Glutamatergic neuron (in vitro differentiated cells): ENCODE measurements around the gene ADARB1. TPM values are rescaled to one million over a fixed set of nuclear protein-coding genes. Genes with fewer than 3 reads are reported as not detected.

ENCODE experiments used
- DNase-seq: peaks from one replicate; pipeline ENCODE4 v3.0.0; 2022
- H3K27ac Mint-ChIP-seq: one replicate; pipeline ENCODE4 v1.8.0; 2020; ENCODE audit warnings: mild to moderate bottlenecking, mixed read lengths, inconsistent platforms; ENCODE audit not compliant: unreplicated experiment
- H3K27me3 Mint-ChIP-seq: one replicate; pipeline ENCODE4 v1.8.0; 2020; ENCODE audit warnings: mild to moderate bottlenecking, moderate library complexity, mixed read lengths, inconsistent platforms; ENCODE audit not compliant: unreplicated experiment
- H3K36me3 Mint-ChIP-seq: one replicate; pipeline ENCODE4 v1.8.0; 2020; ENCODE audit warnings: mild to moderate bottlenecking, mixed read lengths, inconsistent platforms; ENCODE audit not compliant: unreplicated experiment
- H3K4me1 Mint-ChIP-seq: one replicate; pipeline ENCODE4 v1.8.0; 2020; ENCODE audit warnings: mild to moderate bottlenecking, low read depth, mixed read lengths, inconsistent platforms; ENCODE audit not compliant: unreplicated experiment
- H3K4me3 Mint-ChIP-seq: one replicate; pipeline ENCODE4 v1.8.0; 2020; ENCODE audit warnings: mild to moderate bottlenecking, mixed read lengths, inconsistent platforms; ENCODE audit not compliant: unreplicated experiment
- H3K9me3 Mint-ChIP-seq: one replicate; pipeline ENCODE4 v1.8.0; 2020; ENCODE audit warnings: mild to moderate bottlenecking, moderate library complexity, mixed read lengths, inconsistent platforms; ENCODE audit not compliant: unreplicated experiment
- total RNA-seq: library from RNA; stranded (reverse); fragmentation: NEBNext Ultra II Directional; extraction: Animal tissue kit (Norgen Biotek cat#: 25700); gene quantifications from one replicate; pipeline ENCODE4 v1.2.1, GENCODE V29; 2021; ENCODE audit not compliant: unreplicated experiment
- TF ChIP-seq, protein P1 (sequence below): fragments of 200-600 bp; sonication (generic); IDR thresholded peaks from one replicate; pipeline ENCODE4 v1.5.0; 2021; ENCODE audit not compliant: partially characterized antibody, unreplicated experiment

ADARB1 gene
- total RNA-seq, 1 donor from 2014 or later = 49.2 TPM

DNA sequence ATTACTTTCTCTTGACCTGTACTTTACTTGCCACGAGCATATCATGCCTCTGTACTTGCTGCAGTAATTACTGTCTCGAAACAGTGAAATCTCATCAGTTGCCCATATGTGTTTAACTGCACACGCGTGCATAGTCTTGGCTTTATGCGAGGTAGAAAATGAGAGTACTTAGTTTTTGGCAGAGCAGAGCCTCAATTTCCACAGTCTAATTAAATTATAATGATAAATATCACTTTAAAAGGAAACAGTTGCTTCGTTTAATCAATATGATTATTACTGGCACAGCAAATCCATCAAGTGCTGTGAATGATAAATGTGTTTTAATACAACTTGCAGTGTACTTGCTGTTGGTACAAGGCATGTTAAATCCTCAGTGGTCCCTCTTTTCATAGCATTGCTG is 47.6 kb downstream of the ADARB1 start:
- Mint-ChIP-seq H3K36me3 (no peaks in the 10 kb centered on the region), H3K9me3 (peaks cover 4% of the 10 kb centered on the region), H3K4me3 (no peak overlapping the region), H3K27ac (no peak overlapping the region), H3K27me3 (no peaks in the 10 kb centered on the region), H3K4me1 (peaks cover 37% of the 10 kb centered on the region)
- TF ChIP-seq, protein P1, sequence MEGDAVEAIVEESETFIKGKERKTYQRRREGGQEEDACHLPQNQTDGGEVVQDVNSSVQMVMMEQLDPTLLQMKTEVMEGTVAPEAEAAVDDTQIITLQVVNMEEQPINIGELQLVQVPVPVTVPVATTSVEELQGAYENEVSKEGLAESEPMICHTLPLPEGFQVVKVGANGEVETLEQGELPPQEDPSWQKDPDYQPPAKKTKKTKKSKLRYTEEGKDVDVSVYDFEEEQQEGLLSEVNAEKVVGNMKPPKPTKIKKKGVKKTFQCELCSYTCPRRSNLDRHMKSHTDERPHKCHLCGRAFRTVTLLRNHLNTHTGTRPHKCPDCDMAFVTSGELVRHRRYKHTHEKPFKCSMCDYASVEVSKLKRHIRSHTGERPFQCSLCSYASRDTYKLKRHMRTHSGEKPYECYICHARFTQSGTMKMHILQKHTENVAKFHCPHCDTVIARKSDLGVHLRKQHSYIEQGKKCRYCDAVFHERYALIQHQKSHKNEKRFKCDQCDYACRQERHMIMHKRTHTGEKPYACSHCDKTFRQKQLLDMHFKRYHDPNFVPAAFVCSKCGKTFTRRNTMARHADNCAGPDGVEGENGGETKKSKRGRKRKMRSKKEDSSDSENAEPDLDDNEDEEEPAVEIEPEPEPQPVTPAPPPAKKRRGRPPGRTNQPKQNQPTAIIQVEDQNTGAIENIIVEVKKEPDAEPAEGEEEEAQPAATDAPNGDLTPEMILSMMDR = no peak
- DNase-seq = no peak

DNA sequence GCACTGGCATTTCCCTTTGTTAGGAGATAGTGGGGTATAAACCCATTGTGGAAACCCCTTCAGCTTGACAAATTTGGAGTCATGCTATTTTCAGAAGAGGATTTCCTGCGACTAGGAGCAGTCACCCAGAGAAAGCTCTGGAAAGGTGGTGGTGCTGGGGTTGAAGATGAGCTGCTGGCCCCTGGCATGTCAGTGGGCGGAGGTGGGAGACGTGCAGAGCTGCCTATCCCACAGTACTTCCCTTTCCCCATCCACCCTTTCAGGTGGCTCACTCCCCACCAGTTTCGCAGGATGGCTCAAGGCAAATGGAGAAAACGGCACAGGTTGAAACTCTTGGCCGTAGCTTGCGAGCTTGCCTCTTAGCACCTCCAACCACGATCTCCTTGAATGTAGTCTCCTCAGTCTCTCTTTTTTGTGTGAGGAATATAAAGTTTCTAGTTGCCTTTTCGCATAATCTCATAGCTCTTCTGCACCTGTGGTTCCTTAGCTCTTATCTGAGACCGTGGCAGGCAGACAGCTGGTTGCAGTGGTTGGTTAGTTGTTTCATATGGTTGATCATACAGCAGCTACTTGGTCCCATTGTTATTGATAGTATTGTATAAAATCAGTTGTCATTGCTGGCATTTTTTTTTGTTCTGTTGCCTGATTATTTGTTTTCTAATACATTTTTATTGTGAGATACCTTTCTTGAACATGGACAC is 48.2 kb downstream of the ADARB1 start:
- Mint-ChIP-seq H3K9me3 (peaks cover 4% of the 10 kb centered on the region), H3K4me1 (peaks cover 42% of the 10 kb centered on the region), H3K4me3 (no peak overlapping the region), H3K27me3 (no peaks in the 10 kb centered on the region), H3K27ac (no peak overlapping the region), H3K36me3 (no peaks in the 10 kb centered on the region)
- no peak for DNase-seq
- TF ChIP-seq, protein P1 = no peak

DNA sequence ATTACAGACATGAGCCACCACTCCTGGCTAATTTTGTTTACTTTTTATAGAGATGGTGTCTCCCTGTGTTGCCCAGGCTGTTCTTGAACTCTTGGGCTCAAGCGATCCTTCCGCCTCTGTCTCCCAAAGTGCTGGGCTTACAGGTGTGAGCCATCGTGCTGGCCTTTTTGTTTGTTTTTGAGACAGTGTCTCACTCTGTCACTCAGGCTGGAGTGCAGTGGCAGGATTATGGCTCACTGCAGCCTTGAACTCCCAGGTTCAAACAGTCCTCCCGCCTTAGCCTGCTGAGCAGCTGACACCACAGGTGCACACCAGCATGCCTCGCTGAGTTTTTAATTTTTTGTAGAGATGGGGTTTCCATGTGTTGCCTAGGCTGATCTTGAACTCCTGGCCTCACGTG is 49.1 kb downstream of the ADARB1 start:
- H3K27me3 Mint-ChIP-seq = no peaks in the 10 kb centered on the region
- TF ChIP-seq, protein P1 = no peak
- DNase-seq = no peak
- H3K27ac Mint-ChIP-seq = no peak overlapping the region
- peaks cover 47% of the 10 kb centered on the region for H3K4me1 Mint-ChIP-seq
- H3K36me3 Mint-ChIP-seq = no peaks in the 10 kb centered on the region
- no peak overlapping the region for H3K4me3 Mint-ChIP-seq
- peaks cover 6% of the 10 kb centered on the region for H3K9me3 Mint-ChIP-seq

DNA sequence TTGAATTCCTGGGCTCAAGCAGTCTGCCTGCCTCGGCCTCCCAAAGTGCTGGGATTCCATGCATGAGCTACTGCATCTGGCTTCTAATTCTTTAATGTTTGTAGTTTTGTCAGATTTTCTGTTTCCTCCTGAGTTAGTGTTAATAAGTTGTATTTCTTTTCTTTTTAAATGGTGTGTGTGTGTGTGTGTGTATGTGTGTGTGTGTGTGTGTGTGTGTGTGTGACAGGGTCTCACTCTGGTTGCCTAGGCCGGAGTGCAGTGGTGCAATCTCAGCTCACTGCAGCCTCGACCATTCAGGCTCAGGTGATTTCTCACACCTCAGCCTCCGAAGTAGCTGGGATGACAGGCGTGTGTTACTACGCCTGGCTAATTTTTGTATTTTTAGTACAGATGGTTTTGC is 50.2 kb downstream of the ADARB1 start:
- Mint-ChIP-seq H3K36me3 (no peaks in the 10 kb centered on the region), H3K27me3 (no peaks in the 10 kb centered on the region), H3K4me1 (peaks cover 49% of the 10 kb centered on the region), H3K4me3 (no peak overlapping the region), H3K27ac (no peak overlapping the region), H3K9me3 (peaks cover 6% of the 10 kb centered on the region)
- TF ChIP-seq, protein P1 = no peak
- no peak for DNase-seq

DNA sequence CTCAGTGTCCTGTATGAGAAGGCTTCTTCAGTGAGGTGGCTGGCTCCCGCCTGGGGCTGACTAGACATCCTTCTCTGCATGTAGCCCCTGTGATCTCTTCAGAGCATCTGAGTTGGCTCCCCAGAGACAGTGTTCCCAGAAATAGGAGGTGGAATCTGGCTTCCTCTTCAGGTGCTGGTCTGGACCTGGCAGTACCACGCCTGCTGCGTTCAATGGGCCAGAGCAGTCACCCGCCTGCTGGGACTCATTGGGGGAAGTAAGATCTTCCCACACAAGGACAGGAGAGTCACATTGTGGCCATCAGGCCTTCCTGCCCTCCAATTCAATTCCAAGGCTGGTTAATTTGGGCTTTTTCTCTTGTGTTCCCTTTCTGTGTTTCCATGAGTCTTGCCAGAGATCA is 51.0 kb downstream of the ADARB1 start:
- Mint-ChIP-seq H3K4me3 (no peak overlapping the region), H3K9me3 (peaks cover 6% of the 10 kb centered on the region), H3K27me3 (no peaks in the 10 kb centered on the region), H3K4me1 (peaks cover 53% of the 10 kb centered on the region), H3K27ac (peak overlapping the region; percentile 96), H3K36me3 (no peaks in the 10 kb centered on the region)
- DNase-seq = no peak
- TF ChIP-seq, protein P1 = no peak
